KBM-7 (cell line): ENCODE data around the gene NFAM1.

Experiments used
- DNase-seq: peaks from one replicate; pipeline ENCODE4 v3.0.0-alpha.2; 2015
- in situ Hi-C: fragments of 300-500 bp; cut with MboI; formaldehyde crosslinking; loops from 2 replicates; pipeline ENCODE4 v1.14.3; 2020; ENCODE audit warnings: low sequenced_read_pairs, low pct_unique_long_range_greater_than_20kb, mixed read lengths

Gene NFAM1

GRCh38 chr22:42368379-42369249 lies 63.6 kb downstream of the NFAM1 start:
- in situ Hi-C loops, result no loop called here

GRCh38 chr22:42367980-42368378 lies 64.2 kb downstream of the NFAM1 start:
- in situ Hi-C loops, result no loop called here
- DNase-seq, result no peak

More at GRCh38 chr22:42368379-42369249, 63.6 kb downstream of the NFAM1 start:
- DNase-seq, result peak; percentile 36

- DNase-seq, result no peak
Measured at GRCh38 chr22:42366806-42367581, 65.2 kb downstream of the NFAM1 start.

GRCh38 chr22:42365942-42366695 lies 66.1 kb downstream of the NFAM1 start:
- in situ Hi-C loops, result no loop called here
- DNase-seq, result no peak

More at GRCh38 chr22:42366806-42367581, 65.2 kb downstream of the NFAM1 start:
- in situ Hi-C loops, result no loop called here

- DNase-seq, result no peak
- in situ Hi-C loops, result no loop called here
Measured at GRCh38 chr22:42365111-42365865, 66.9 kb downstream of the NFAM1 start.

- in situ Hi-C loops, result no loop called here
- no peak for DNase-seq
Measured at GRCh38 chr22:42364604-42365110, 67.5 kb downstream of the NFAM1 start.

GRCh38 chr22:42363892-42364291 lies 68.3 kb downstream of the NFAM1 start:
- in situ Hi-C loops, result no loop called here
- no peak for DNase-seq

GRCh38 chr22:42361523-42361922 lies 70.7 kb downstream of the NFAM1 start:
- DNase-seq, result no peak
- in situ Hi-C loops, result no loop called here

- in situ Hi-C loops, result no loop called here
- no peak for DNase-seq
Measured at GRCh38 chr22:42360348-42360747, 71.9 kb downstream of the NFAM1 start.

GRCh38 chr22:42358643-42359558 lies 73.3 kb downstream of the NFAM1 start:
- no peak for DNase-seq
- in situ Hi-C loops, result no loop called here

- no peak for DNase-seq
- in situ Hi-C loops, result no loop called here
Measured at GRCh38 chr22:42357634-42358296, 74.4 kb downstream of the NFAM1 start.

GRCh38 chr22:42357221-42357620 lies 75.0 kb downstream of the NFAM1 start:
- in situ Hi-C loops, result no loop called here
- no peak for DNase-seq

GRCh38 chr22:42356533-42356932 lies 75.7 kb downstream of the NFAM1 start:
- no peak for DNase-seq
- in situ Hi-C loops, result no loop called here

- in situ Hi-C loops, result no loop called here
- DNase-seq, result peak; percentile 45
Measured at GRCh38 chr22:42353883-42354727, 78.1 kb downstream of the NFAM1 start.

- in situ Hi-C loops, result no loop called here
- DNase-seq, result no peak
Measured at GRCh38 chr22:42350373-42350772, 81.8 kb downstream of the NFAM1 start.

GRCh38 chr22:42347281-42347824 lies 84.8 kb downstream of the NFAM1 start:
- no peak for DNase-seq
- in situ Hi-C loops, result no loop called here
